ENCODE measurements around the gene ARHGAP26.
"Not testable (repeated sequence)": the region's sequence is repeated elsewhere in the genome, so short reads cannot be mapped to it uniquely, and the experiment has no call there.

ARHGAP26 gene

GRCh38 chr5:142970440-142971030 lies 200.4 kb downstream of the ARHGAP26 start:
- DNase-seq = peak; percentile 50

- DNase-seq = peak; percentile 43
Measured at GRCh38 chr5:142971303-142972013, 201.3 kb downstream of the ARHGAP26 start.

GRCh38 chr5:142972064-142972570 lies 201.9 kb downstream of the ARHGAP26 start:
- peak; percentile 40 for DNase-seq

GRCh38 chr5:142973932-142974331 lies 203.8 kb downstream of the ARHGAP26 start:
- no peak for DNase-seq

- peak; percentile 91 for DNase-seq
Measured at GRCh38 chr5:142974409-142974808, 204.2 kb downstream of the ARHGAP26 start.

GRCh38 chr5:142976861-142977260 lies 206.7 kb downstream of the ARHGAP26 start:
- DNase-seq = peak; percentile 82

GRCh38 chr5:142977363-142978051 lies 207.3 kb downstream of the ARHGAP26 start:
- DNase-seq = peak; percentile 86

GRCh38 chr5:142978252-142978651 lies 208.1 kb downstream of the ARHGAP26 start:
- DNase-seq = no peak

- DNase-seq = peak; percentile 75
Measured at GRCh38 chr5:142978726-142979125, 208.5 kb downstream of the ARHGAP26 start.

- no peak for DNase-seq
Measured at GRCh38 chr5:142979636-142980035, 209.5 kb downstream of the ARHGAP26 start.

- DNase-seq = no peak
Measured at GRCh38 chr5:142981475-142981874, 211.3 kb downstream of the ARHGAP26 start.

GRCh38 chr5:142981886-142982820 lies 212.0 kb downstream of the ARHGAP26 start:
- no peak for DNase-seq

- no peak for DNase-seq
Measured at GRCh38 chr5:142982821-142983200, 212.6 kb downstream of the ARHGAP26 start.

- DNase-seq = peak; percentile 42
Measured at GRCh38 chr5:142984011-142984410, 213.8 kb downstream of the ARHGAP26 start.

GRCh38 chr5:142984525-142984924 lies 214.3 kb downstream of the ARHGAP26 start:
- DNase-seq = no peak

- not testable (repeated sequence) for DNase-seq
Measured at GRCh38 chr5:142989270-142989669, 219.1 kb downstream of the ARHGAP26 start.

- DNase-seq = not testable (repeated sequence)
Measured at GRCh38 chr5:142990073-142990472, 219.9 kb downstream of the ARHGAP26 start.

- peak; percentile 88 for DNase-seq
Measured at GRCh38 chr5:142994218-142994617, 224.0 kb downstream of the ARHGAP26 start.

GRCh38 chr5:142995621-142996020 lies 225.4 kb downstream of the ARHGAP26 start:
- not testable (repeated sequence) for DNase-seq

- no peak for DNase-seq
Measured at GRCh38 chr5:142997591-142997990, 227.4 kb downstream of the ARHGAP26 start.

GRCh38 chr5:142998316-142999020 lies 228.3 kb downstream of the ARHGAP26 start:
- peak; percentile 46 for DNase-seq

GRCh38 chr5:143000551-143000950 lies 230.4 kb downstream of the ARHGAP26 start:
- not testable (repeated sequence) for DNase-seq
